ENCODE data around the gene CSNK2B. TPM values are rescaled to one million over a fixed set of nuclear protein-coding genes. Genes with fewer than 3 reads are reported as not detected.

The CSNK2B gene
- total and polyA plus RNA-seq, 2 donors, result 169 TPM

DNA sequence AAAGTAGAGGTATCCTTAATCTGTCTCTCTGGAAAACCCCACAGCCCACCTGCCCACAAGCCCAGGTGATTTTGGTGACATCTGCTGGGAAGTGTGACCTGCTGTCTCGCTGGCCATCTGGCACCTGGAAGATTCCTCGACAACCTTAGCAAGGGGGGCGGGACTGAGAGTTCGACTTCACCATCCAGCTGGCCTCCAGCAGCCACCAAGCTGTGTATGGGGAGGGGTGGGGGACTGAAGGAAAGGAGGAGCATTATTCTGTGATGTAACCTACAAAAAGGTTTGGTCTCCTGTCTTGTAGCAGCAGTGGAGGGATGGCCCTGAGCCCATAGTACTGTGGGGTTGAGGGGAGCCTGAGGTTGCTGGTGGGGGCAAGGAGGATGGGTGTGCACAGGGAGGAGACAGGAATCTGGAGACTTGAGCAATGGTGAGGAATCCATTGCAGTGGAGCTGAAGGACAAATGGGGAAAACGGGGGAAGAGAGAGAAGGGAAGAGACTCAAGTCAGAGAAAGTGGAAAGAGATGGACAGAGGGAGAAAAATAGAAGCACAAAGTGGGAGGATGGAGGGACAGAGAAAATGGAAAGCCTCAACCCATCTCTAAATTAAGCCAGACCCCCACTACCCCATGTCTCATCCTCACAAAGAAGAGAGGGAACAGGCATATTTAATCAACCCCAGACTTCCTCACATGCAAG, 44.8 kb downstream of the CSNK2B start:
- Histone ChIP-seq H3K9me3 (ENCODE audit: control insufficient read depth in 2 of 2, insufficient read depth in 1 of 2, low read length in 1 of 2) (no peaks in the 10 kb centered on the region), H3K27me3 (ENCODE audit: control insufficient read depth in 2 of 2, insufficient read depth in 1 of 2, low read length in 1 of 2) (no peaks in the 10 kb centered on the region), H3K36me3 (ENCODE audit: control insufficient read depth in 2 of 2, insufficient read depth in 2 of 2, low read length in 1 of 2) (no peaks in the 10 kb centered on the region), H3K27ac (ENCODE audit: low read depth in 1 of 2, low read length in 1 of 2) (no peak overlapping the region), H3K4me3 (ENCODE audit: low read length in 2 of 2) (no peak overlapping the region), H3K4me1 (ENCODE audit: control insufficient read depth in 2 of 2, insufficient read depth in 2 of 2, low read length in 2 of 2) (peaks cover 8 to 47% of the 10 kb centered on the region in 2 donors)
- DNase-seq (ENCODE audit: low read depth in 6 of 9, low spot score in 9 of 9), result no peak
- 71% methylated on average over 5 of the region's 5 CpGs for WGBS

- H3K27me3 ChIP-seq (ENCODE audit: control insufficient read depth in 2 of 2, insufficient read depth in 1 of 2, low read length in 1 of 2), result no peaks in the 10 kb centered on the region
- H3K36me3 ChIP-seq (ENCODE audit: control insufficient read depth in 2 of 2, insufficient read depth in 2 of 2, low read length in 1 of 2), result no peaks in the 10 kb centered on the region
- WGBS, result 56% methylated on average over 8 of the region's 8 CpGs
- peaks cover 8 to 48% of the 10 kb centered on the region in 2 donors for H3K4me1 ChIP-seq (ENCODE audit: control insufficient read depth in 2 of 2, insufficient read depth in 2 of 2, low read length in 2 of 2)
- DNase-seq (ENCODE audit: low read depth in 6 of 9, low spot score in 9 of 9), result no peak
- no peaks in the 10 kb centered on the region for H3K9me3 ChIP-seq (ENCODE audit: control insufficient read depth in 2 of 2, insufficient read depth in 1 of 2, low read length in 1 of 2)
- H3K4me3 ChIP-seq (ENCODE audit: low read length in 2 of 2), result no peak overlapping the region
- no peak overlapping the region for H3K27ac ChIP-seq (ENCODE audit: low read depth in 1 of 2, low read length in 1 of 2)
Measured at GRCh38 chr6:31711233-31711632, 45.4 kb downstream of the CSNK2B start.

GRCh38 chr6:31712296-31712695, 46.4 kb downstream of the CSNK2B start:
- peak in 1 of 9 donors; percentile 46 for DNase-seq (ENCODE audit: low read depth in 6 of 9, low spot score in 9 of 9)

DNA sequence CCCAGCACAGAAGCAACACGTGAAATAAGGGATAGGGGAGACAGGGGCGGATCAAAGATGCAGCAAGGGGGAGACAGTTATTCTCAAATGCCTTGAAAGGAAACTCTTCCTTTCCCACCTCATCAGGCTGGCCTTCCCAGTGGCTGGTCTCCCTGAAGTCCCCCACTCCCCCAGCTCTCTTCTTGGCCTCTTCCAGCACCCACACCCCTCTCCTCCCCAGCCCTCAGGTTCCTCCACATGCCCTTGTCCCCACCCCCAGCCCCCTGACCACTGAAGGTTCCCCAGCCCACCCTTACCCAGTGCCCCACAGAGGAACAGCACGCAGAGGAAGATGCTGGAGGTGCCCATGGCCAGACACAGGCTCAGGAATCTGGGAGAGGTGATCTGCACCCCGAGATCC, 47.6 kb downstream of the CSNK2B start:
- no peak for DNase-seq (ENCODE audit: low read depth in 6 of 9, low spot score in 9 of 9)

More at GRCh38 chr6:31712296-31712695, 46.4 kb downstream of the CSNK2B start:
- no peaks in the 10 kb centered on the region for H3K9me3 ChIP-seq (ENCODE audit: control insufficient read depth in 2 of 2, insufficient read depth in 1 of 2, low read length in 1 of 2)
- no peaks in the 10 kb centered on the region for H3K36me3 ChIP-seq (ENCODE audit: control insufficient read depth in 2 of 2, insufficient read depth in 2 of 2, low read length in 1 of 2)
- H3K4me3 ChIP-seq (ENCODE audit: low read length in 2 of 2), result no peak overlapping the region
- WGBS, result 85% methylated on average over 8 of the region's 8 CpGs
- no peaks in the 10 kb centered on the region for H3K27me3 ChIP-seq (ENCODE audit: control insufficient read depth in 2 of 2, insufficient read depth in 1 of 2, low read length in 1 of 2)
- H3K27ac ChIP-seq (ENCODE audit: low read depth in 1 of 2, low read length in 1 of 2), result no peak overlapping the region
- peaks cover 8 to 48% of the 10 kb centered on the region in 2 donors for H3K4me1 ChIP-seq (ENCODE audit: control insufficient read depth in 2 of 2, insufficient read depth in 2 of 2, low read length in 2 of 2)

GRCh38 chr6:31713991-31714684, 48.3 kb downstream of the CSNK2B start:
- H3K27ac ChIP-seq (ENCODE audit: low read depth in 1 of 2, low read length in 1 of 2), result peak overlapping the region; percentile 50 to 78
- no peaks in the 10 kb centered on the region for H3K9me3 ChIP-seq (ENCODE audit: control insufficient read depth in 2 of 2, insufficient read depth in 1 of 2, low read length in 1 of 2)
- no peak overlapping the region for H3K4me3 ChIP-seq (ENCODE audit: low read length in 2 of 2)
- WGBS, result 29% methylated on average over 5 of the region's 5 CpGs
- peak in 4 of 9 donors; percentile 34 to 77 (median 52) for DNase-seq (ENCODE audit: low read depth in 6 of 9, low spot score in 9 of 9)
- H3K27me3 ChIP-seq (ENCODE audit: control insufficient read depth in 2 of 2, insufficient read depth in 1 of 2, low read length in 1 of 2), result no peaks in the 10 kb centered on the region
- no peaks in the 10 kb centered on the region for H3K36me3 ChIP-seq (ENCODE audit: control insufficient read depth in 2 of 2, insufficient read depth in 2 of 2, low read length in 1 of 2)
- peaks cover 8 to 48% of the 10 kb centered on the region in 2 donors for H3K4me1 ChIP-seq (ENCODE audit: control insufficient read depth in 2 of 2, insufficient read depth in 2 of 2, low read length in 2 of 2)

More for the DNA sequence above, 47.6 kb downstream of the CSNK2B start:
- Histone ChIP-seq H3K4me3 (ENCODE audit: low read length in 2 of 2) (no peak overlapping the region), H3K4me1 (ENCODE audit: control insufficient read depth in 2 of 2, insufficient read depth in 2 of 2, low read length in 2 of 2) (peaks cover 8 to 48% of the 10 kb centered on the region in 2 donors), H3K27me3 (ENCODE audit: control insufficient read depth in 2 of 2, insufficient read depth in 1 of 2, low read length in 1 of 2) (no peaks in the 10 kb centered on the region), H3K36me3 (ENCODE audit: control insufficient read depth in 2 of 2, insufficient read depth in 2 of 2, low read length in 1 of 2) (no peaks in the 10 kb centered on the region), H3K9me3 (ENCODE audit: control insufficient read depth in 2 of 2, insufficient read depth in 1 of 2, low read length in 1 of 2) (no peaks in the 10 kb centered on the region), H3K27ac (ENCODE audit: low read depth in 1 of 2, low read length in 1 of 2) (peak overlapping the region; percentile 50 to 78)
- WGBS, result 92% methylated on average over 4 of the region's 4 CpGs

GRCh38 chr6:31715022-31715958, 49.4 kb downstream of the CSNK2B start, which contains the start of gene LY6G6D:
TSS of gene LY6G6D (plus strand) at chr6:31715348. CDS start at chr6:31715356, 8 bp downstream.
- H3K36me3 ChIP-seq (ENCODE audit: control insufficient read depth in 2 of 2, insufficient read depth in 2 of 2, low read length in 1 of 2), result no peaks in the 10 kb centered on the region
- peaks cover 8 to 46% of the 10 kb centered on the region in 2 donors for H3K4me1 ChIP-seq (ENCODE audit: control insufficient read depth in 2 of 2, insufficient read depth in 2 of 2, low read length in 2 of 2)
- no peak for DNase-seq (ENCODE audit: low read depth in 6 of 9, low spot score in 9 of 9)
- no peaks in the 10 kb centered on the region for H3K27me3 ChIP-seq (ENCODE audit: control insufficient read depth in 2 of 2, insufficient read depth in 1 of 2, low read length in 1 of 2)
- H3K9me3 ChIP-seq (ENCODE audit: control insufficient read depth in 2 of 2, insufficient read depth in 1 of 2, low read length in 1 of 2), result no peaks in the 10 kb centered on the region
- 92% methylated on average over 16 of the region's 16 CpGs for WGBS
- no peak within 1 kb of the TSS for H3K4me3 ChIP-seq (ENCODE audit: low read length in 2 of 2)
- peak within 1 kb of the TSS in 1 of 2 donors; percentile 78 for H3K27ac ChIP-seq (ENCODE audit: low read depth in 1 of 2, low read length in 1 of 2)

DNA sequence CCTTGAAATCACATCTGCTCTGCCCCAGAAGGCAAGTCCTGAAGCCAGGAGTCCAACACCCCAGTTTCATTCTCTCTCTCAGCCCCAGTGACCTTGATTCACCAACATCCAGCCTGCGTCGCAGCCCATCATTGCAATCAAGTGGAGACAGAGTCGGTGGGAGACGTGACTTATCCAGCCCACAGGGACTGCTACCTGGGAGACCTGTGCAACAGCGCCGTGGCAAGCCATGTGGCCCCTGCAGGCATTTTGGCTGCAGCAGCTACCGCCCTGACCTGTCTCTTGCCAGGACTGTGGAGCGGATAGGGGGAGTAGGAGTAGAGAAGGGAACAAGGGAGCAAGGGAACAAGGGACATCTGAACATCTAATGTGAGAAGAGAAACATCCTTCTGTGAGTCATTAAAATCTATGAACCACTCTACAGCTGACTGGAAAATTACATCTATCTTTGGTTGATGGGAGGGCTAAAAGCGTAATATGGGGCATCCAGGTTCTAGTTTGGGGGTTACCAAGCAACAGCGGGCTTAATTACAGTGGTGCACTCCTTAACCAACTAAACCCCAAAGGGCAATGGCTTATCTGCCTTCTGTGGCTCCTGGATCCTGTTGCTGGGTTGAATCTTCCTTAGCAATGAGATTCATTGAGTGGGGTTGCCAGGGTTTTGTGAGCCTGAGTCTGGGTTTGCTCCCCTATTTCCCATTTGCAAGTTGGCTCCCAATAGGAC, 51.8 kb downstream of the CSNK2B start:
- 97% methylated on average over 10 of the region's 10 CpGs for WGBS
- no peak overlapping the region for H3K27ac ChIP-seq (ENCODE audit: low read depth in 1 of 2, low read length in 1 of 2)
- no peak for DNase-seq (ENCODE audit: low read depth in 6 of 9, low spot score in 9 of 9)
- H3K36me3 ChIP-seq (ENCODE audit: control insufficient read depth in 2 of 2, insufficient read depth in 2 of 2, low read length in 1 of 2), result no peaks in the 10 kb centered on the region
- no peak overlapping the region for H3K4me3 ChIP-seq (ENCODE audit: low read length in 2 of 2)
- no peaks in the 10 kb centered on the region for H3K27me3 ChIP-seq (ENCODE audit: control insufficient read depth in 2 of 2, insufficient read depth in 1 of 2, low read length in 1 of 2)
- H3K9me3 ChIP-seq (ENCODE audit: control insufficient read depth in 2 of 2, insufficient read depth in 1 of 2, low read length in 1 of 2), result no peaks in the 10 kb centered on the region
- peaks cover 8 to 30% of the 10 kb centered on the region in 2 donors for H3K4me1 ChIP-seq (ENCODE audit: control insufficient read depth in 2 of 2, insufficient read depth in 2 of 2, low read length in 2 of 2)

GRCh38 chr6:31718265-31718664, 52.4 kb downstream of the CSNK2B start:
- Histone ChIP-seq H3K27ac (ENCODE audit: low read depth in 1 of 2, low read length in 1 of 2) (no peak overlapping the region), H3K4me1 (ENCODE audit: control insufficient read depth in 2 of 2, insufficient read depth in 2 of 2, low read length in 2 of 2) (peaks cover 8 to 30% of the 10 kb centered on the region in 2 donors), H3K36me3 (ENCODE audit: control insufficient read depth in 2 of 2, insufficient read depth in 2 of 2, low read length in 1 of 2) (no peaks in the 10 kb centered on the region), H3K9me3 (ENCODE audit: control insufficient read depth in 2 of 2, insufficient read depth in 1 of 2, low read length in 1 of 2) (no peaks in the 10 kb centered on the region), H3K27me3 (ENCODE audit: control insufficient read depth in 2 of 2, insufficient read depth in 1 of 2, low read length in 1 of 2) (no peaks in the 10 kb centered on the region), H3K4me3 (ENCODE audit: low read length in 2 of 2) (no peak overlapping the region)
- no peak for DNase-seq (ENCODE audit: low read depth in 6 of 9, low spot score in 9 of 9)
- 94% methylated on average over 1 of the region's 1 CpG for whole genome bisulfite sequencing

All from thymus (tissue), 11 donors.